Measurements from ENCODE around the gene CNTN2.

The CNTN2 gene

GRCh38 chr1:205127646-205128045, 84.6 kb downstream of the CNTN2 start:
- DNase-seq (ENCODE audit: low read depth): no peak

All from non-pigmented ciliary epithelial cell (primary cell).